Inflammatory macrophage (primary cell): Measurements from ENCODE around the gene CCDC18.
"Not testable (repeated sequence)": the region's sequence is repeated elsewhere in the genome, so short reads cannot be mapped to it uniquely, and the experiment has no call there.

Experiments used
- DNase-seq, 2 donors: peaks; one replicate each; pipeline ENCODE4 v3.0.0-alpha.2; 2020 to 2022

Gene CCDC18

DNA sequence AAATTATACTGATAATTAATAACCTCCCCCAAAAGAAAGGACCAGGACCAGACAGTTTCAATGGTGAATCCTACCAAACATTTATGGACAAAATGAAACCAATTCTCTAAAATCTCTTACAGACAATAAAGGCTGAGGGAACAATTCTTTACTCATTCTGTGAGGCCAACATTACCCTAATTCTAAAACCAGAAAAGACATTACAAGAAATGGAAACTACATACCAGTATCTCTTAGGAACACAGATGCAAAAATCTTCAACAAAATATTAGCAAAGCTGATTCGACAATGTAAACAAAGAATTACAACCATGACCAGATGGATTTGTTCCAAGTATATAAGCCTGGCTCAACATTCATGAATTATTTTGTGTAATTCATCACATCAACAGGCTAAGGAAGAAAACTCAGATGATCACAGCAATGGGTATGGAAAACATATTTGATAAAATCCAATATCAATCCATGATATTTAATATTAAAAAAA is 8.9 kb upstream of the CCDC18 start:
- no peak for DNase-seq

DNA sequence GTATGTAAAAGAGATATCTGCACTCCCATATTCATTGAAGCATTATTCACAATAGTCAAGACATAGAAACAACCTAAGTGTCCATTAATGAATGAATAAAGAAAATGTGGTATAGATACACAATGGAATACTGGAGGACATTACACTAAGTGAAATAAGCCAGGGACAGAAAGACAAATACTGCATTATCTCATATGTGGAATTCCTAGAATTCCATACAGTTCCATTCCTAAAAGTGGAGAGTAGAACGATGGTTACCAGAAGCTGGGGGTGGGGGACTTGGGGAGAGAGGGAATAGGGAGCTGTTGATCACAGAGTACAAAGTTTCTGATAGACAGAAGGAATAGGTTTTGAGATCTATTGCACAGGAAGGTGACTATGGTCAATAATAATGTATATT is 7.7 kb upstream of the CCDC18 start:
- no peak for DNase-seq

DNA sequence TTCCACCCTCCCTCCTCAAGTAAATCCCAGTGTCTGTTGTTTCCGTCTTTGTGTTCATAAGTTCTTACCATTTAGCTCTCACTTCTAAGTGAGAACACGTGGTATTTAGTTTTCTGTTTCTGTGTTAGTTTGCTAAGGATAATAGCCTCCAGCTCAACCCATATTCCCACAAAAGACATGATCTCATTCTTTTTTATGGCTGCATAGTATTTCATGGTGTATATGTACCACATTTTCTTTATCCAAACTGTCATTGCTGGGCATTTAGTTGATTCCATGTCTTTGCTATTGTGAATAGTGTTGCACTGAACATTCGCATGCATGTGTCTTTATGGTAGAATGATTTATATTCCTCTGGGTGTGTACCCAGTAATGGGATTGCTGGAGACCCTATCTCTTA is 5.9 kb upstream of the CCDC18 start:
- DNase-seq = not testable (repeated sequence)

DNA sequence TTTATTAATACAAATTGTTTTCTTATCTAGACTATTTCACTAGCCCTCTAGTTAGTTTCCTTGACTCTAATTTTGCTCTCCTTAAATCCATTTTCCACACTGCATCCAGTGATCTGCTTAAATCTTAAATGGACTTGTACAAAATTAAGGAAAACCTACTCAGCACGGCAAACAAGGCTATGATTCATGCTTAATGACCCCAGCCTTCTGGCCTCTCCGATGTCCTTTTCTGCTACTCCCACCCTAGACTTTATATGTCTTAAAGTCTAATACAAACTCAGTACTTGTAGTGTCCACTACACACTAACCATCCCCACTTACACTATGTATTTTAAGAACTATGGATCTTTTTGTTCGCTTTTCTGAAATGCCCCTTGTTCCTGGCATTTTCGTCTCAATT is 2.5 kb upstream of the CCDC18 start:
- no peak for DNase-seq

DNA sequence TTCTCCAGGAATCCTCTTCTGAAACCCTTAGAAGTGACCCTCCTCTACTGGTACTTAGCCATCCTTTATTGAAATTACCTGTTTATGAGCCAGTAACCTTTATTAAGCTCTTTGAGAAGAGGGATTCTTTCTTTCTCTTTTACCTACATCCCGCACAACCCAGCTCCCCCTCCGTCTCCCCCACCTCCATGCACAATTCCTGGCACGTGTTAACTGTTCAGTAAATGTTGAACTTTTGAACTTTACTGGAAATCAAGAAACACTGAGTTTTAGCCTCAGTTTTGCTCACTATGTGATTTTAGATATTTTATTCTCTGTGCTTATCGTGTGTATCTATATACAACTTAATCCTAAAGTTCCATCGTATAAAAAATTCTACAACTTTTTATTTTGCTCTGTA is 2.1 kb upstream of the CCDC18 start:
- no peak for DNase-seq

DNA sequence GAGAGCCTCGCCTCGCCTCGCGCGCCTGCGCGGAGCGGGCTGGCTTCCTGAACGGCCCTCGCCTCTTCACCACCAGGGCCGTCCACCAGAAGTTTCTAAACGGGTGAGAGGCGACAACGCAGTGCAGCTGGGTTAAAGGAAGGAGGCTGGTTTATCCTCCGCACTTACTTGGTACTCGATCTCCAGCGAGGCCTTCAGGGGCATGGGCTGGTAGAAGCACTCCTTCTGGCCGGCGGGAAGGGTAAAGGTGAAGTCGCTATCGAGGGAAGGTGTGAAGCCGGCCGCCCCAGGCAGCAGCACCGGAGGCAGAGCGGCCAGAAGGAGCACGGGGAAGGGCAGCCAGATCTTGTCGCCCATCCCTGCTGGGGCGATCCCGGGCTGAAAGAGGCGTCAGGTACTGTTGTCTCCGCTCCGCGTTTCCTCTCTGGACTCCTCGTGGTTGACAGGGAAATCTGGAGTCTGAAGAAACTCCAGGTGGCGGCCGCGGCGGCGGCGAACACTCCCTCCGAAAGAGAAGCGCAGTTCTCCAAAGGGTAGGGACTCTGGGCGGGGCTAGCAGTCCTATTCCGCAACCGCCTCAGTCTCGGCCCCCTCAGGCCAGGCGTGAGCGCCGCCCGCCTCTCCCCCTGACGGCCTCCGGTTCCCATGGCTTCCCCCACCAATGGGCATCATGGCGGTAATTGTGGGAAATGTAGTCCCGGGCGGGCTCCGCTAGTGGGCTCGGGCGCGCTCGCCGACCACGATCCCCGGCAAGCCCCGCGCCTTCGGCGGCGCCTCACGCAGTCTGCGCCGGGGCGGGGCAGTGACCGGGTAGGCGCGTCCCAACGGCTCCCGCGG is 420 bp upstream of the CCDC18 start, which contains the start of gene TMED5:
Gene TMED5 (minus strand): TSS at position 528 of the 837 bp plus-strand sequence. CDS start 171 bp downstream, at position 357.
- DNase-seq = peak; percentile 99

DNA sequence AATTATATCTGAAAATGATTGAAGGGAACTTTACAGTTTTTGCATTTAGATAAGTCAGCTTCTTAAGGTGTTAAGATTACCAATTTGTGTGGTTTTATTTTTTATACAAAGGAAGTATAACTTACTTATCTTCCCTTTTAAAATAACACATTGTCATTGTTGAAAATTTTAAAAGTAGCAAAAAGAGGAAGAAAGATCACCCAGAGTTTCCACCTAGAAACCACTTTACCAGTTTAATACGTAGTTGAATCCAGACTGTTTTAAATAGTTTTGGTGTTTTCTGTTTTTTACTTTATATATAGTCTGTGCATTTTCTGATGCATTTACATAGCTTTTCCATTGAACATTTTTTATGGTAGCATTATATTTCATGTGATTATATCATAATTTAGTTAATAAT is 6.1 kb downstream of the CCDC18 start:
- DNase-seq = peak in 1 of 2 donors; percentile 67

DNA sequence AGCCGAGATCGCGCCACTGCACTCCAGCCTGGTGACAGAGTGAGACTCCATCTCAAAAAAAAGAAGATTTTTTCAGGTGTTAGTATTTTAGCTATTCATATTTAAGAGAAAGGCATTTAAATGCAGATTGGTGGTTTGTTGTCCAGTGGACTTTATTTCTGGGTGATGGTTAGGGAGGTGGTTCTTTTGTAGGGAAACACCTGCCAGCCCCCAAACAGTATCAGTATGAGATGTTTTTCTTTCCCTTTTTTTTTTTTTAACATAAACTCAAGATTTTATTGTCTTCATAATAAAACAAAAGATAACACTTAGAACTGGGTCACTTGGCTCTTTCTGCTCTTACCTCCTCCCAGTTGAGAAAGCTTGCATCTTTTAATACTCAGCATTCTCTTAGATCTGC is 9.9 kb downstream of the CCDC18 start:
- DNase-seq = no peak

DNA sequence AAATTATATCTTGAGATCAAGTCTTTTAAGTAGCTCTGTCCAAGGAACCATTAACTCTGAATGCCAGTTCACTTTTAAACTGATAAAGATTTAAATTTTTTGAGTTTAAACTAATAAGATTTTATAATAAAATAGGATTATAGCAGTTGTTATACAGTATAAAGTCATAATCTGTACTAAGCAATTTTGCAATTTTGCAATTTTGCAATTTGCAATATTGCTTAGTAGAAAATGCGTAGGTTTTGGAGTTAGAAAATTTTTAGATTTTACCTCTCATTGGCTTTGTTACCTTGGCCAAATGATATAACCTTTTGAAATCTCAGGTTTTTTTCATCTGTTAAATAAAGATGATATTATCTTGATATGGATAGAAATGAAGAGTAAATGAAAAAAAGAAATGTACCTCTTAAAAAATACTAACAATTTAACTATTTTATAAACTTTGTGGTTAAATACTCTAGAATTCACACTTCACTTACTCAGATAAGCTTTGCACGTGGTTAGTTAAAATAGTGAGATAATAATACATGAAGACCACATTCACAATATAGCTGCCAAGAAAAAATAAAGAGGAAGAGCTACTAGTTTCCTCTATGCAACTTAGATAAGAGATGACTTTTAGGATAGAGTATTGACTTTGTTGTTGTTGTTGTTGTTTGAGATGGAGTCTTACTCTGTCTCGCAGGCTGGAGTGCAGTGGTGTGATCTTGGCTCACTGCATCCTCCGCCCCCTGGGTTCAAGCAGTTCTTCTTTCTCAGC is 13.9 kb downstream of the CCDC18 start:
- DNase-seq = peak; percentile 31 to 32

DNA sequence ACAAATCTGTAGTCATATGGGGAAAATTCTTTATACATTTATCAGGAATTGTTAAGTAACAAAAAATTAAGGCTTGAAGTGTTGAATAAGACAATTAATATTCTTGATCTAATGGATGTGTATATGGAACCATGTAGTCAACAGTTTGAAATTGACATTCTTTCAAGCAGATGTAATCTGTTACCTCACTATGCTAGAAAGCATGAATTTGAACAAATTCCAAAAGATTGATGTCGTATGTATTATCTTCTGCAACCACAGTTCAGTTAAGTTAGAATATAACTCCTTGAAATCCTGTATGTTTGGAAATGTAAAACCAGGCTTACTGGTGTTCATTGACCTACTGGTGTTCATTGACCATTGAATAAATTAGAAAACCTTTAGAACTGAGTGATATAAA is 16.1 kb downstream of the CCDC18 start:
- no peak for DNase-seq

DNA sequence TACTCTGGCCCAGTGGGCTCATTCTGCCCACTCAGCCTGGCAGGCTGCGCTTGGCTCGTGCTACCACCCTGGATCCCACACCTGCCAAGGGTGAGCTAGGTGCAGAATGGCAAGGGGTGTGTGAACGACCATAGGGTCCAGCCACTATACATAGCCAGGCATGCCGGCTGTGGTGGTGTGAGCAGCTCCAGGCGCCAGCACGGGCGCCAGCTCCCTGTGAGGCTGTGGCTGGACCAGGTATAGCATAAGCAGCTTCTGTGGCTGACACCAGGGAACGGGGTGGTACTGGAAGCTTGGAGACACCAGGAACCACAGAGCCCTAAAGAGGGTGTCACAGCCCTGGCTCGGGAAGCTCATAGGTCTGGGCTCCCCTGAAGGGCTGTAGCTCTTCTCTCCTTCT is 18.6 kb downstream of the CCDC18 start:
- no peak for DNase-seq

DNA sequence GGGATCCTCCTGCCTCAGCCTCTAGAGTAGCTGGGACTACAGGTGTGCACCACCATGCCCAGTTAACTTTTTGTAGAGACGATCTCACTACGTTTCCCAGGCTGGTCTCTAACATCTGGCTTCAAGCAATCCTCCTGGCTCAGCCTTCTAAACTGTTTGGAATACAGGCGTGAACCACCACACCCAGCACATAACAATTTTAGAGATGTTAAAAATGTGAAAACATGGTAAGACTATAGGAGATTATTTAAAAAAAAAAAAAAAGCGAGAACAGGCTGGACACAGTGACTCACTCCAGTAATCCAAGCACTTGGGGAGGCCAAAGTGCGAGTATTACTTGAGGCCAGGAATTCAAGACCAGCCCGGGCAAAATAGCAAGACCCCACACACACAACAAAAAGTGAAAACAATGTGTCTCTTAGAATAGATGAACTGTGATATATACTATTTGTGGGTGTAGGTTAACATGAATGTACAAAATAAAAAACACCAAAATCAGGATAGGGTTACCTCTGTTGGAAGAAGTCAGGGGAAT is 19.6 kb downstream of the CCDC18 start:
- no peak for DNase-seq

DNA sequence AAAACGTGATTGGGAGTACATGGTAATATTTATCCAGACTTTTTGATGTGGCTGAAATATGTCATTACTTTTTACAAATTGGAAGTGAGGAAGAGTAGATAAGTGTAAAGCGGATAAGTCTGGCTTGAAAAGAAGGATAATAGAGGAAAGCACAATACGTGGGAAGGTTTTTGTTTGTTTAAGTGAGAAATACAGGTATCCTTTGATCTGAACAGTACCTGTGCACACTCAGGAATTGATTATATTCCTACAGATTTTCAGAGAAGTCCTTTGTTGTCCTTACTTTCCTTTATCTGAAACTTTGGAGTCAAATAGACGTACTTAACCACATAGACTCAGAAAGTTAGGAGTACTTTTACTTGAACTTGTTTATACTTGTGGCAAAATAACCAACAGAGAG is 20.2 kb downstream of the CCDC18 start:
- no peak for DNase-seq

DNA sequence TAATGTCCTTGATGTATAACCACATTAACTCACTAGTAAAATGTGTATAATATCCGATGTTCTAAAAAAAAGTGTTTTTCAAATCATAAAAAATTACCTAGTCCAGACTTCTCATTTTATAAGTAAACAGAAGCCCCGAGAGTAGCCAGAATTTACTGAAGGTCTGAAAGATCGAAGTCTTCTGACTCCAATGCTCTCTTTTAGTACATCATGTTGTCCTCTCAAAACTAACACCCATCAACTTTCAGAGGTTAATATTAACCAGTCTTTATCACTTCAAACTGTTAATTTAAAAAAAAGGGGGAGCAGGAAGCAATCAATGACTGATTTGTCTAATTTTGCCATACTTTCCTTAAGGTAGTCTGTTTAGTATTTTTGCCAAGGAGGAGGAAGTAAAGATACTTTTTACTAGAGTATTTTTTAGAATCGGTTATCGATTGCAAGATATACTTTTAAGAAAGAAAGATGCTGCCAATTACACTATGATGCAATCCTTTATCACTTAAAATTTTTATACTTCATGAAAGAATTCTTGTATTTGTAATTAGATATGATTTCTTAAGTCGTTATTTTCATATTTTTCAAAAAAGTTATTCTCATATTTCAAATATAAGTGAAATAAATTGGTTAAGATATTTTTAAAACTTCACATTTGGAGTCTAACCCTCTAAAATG is 25.5 kb downstream of the CCDC18 start:
- no peak for DNase-seq

DNA sequence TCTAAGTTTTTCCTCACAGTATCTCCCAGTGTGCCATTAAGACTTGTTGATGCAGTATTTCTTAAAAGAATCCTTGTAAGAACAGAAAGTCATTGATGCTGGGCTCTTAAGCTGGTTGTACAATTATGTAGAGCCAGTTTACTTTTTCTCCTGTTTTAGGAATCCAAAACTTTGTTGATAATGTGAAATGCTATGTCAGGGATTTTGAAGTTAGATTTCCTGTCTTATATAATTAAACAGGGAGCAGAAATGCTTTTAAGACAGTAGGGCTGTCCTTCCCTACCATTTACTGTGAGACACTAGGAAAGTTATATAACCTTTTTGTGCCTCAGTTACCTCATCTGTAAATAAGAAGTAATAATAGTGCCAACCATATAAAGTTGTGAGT is 26.0 kb downstream of the CCDC18 start:
- no peak for DNase-seq

DNA sequence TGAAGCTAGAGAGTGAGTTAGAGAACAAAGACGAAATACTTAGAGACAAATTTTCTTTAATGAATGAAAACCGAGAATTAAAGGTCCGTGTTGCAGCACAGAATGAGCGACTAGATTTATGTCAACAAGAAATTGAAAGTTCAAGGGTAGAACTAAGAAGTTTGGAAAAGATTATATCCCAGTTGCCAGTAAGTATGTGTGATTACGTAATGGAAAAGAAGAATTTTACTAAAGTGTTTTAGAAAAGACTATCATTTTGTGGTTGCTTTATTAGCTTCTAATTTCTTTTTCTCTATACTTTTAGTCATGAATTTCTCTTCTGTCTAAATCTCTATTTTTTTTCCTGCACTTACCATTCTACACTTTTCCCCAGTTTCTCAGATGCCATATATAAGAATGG is 26.7 kb downstream of the CCDC18 start:
- DNase-seq = no peak

DNA sequence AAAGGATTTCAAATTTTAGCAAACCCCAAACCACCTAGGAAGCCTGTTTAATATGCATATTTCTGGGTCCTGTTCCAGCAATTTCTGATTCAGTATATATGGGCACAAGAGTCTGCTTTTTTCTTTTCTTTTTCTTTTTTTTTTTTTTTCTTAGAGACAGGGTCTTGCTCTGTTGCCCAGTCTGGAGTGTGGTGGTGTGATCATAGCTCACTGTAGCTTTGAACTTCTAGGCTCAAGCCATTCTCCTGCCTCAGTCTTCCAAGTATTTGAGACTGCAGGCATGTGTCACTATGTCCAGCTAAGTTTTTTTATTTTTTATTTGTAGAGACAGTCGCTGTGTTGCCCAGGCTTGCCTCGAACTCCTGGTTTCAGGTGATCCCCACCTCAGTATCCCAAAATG is 34.8 kb downstream of the CCDC18 start:
- no peak for DNase-seq

DNA sequence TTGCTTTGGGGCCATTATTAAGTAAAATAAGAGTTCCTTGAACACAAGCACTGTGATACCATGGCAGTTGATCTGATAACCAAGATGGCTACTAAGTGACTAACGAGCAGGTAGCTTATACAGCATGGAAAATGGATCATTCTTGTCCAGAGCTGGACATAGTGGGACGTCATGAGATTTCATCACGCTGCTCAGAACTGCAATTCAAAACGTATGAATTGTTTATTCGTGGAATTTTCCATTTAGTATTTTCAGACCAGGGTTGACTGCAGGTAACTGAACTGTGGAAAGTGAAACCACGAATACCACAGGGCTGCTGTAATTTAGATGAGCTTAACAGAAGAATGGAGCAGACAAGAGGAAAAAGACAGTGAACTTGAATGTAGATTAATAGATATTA is 38.9 kb downstream of the CCDC18 start:
- no peak for DNase-seq

DNA sequence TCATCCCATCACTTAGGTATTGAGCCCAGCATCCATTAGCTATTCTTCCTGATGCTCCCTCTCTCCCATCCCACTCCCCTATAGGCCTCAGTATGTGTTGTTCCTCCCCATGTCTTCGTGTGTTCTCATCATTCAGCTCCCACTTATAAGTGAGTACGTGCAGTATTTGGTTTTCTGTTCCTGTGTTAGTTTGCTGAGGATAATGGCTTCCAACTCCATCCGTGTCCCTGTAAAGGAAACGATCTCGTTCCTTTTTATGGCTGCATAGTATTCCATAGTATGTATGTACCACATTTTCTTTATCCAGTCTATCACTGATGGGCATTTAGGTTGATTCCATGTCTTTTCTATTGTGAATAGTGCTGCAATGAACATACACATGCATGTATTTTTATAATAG is 40.2 kb downstream of the CCDC18 start:
- DNase-seq = not testable (repeated sequence)

DNA sequence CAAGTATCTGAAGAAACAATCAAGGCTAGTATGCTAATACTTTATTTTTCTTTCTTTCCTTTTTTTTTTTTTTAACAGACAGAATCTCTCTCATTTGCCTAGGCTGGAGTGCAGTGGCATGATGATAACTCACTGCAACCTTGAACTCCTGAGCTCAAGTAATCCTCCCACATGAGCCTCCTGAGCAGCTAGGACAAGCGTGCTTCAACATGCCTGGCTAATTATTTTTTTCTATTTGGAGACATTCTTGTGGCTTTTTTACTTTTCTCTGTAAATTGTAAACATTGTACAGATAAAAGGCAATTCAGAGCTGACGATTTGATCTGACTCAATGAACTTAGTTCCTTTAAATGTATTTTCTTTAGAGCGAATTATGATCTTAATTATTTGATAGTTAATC is 41.4 kb downstream of the CCDC18 start:
- no peak for DNase-seq

DNA sequence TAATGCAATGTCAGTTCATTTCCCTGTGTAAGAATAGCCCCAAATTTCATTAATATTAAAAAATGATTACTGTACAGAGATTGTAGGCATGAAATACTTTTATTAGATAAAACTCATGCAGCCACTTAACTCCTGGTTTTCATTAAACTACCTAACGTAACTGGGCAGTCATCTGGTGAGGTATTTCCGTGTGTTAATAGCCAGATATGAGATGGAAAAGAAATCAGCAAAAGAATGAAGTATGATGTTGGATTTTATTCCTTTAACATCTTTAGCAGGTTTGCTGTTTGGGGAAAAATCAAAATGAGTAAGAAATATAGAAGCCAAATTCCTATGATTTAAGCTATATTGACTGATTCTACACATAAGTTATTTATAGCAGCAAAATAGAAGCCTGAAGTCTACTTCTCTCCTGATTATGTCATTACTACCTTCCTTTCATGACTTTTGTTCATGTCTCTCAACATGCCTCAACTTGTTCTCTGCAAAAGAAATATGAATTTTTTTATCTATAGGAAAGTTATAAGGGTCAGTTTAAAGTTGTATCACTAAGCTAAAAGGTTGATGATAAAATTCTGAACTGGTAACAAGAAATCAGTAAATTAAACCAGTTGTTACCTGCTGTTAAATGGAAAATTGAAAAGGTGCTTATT is 42.6 kb downstream of the CCDC18 start:
- DNase-seq = no peak

DNA sequence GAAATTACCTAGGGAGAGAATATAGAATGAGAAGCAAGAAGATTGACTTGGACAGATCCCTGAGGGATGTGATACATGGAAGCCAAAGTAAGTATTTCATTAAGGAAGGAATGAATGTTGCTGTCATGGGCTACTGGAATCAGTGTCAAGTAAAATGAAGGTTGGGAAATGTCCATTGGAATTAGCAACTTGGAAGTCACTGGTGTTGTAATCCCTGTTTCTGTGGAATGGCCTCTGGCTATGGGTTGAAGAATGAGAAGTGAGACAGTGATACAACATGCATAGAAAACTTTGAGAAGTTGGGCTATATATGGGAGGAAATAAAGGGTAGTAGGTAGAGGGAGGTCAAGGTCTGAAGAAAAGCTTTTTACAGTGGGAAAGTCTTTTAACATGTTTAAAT is 54.7 kb downstream of the CCDC18 start:
- DNase-seq = no peak

DNA sequence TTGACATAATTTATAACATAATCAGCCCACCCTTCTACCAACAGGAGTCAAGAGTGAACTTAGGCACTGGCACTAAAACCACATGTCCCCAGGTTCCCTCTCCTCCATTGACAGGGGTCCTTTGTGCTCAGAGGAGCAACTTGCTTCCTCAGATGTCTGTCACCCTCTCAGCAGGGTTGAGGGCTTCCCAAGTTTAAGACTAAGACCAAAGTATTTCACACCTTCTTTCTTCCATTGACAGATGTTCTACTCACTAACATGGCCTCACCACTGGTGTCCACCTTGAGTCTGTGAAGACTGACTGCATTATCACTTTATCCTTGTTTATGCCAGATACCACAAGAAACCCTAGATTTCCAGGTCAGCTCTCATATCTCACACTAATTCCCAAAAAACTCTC is 56.5 kb downstream of the CCDC18 start:
- DNase-seq = no peak
